ENCODE measurements around the gene SECISBP2. TPM values are rescaled to one million over a fixed set of nuclear protein-coding genes. Genes with fewer than 3 reads are reported as not detected.

The SECISBP2 gene
- polyA plus RNA-seq, 1 experiment = 14.3 TPM

GRCh38 chr9:89304020-89304833, 14.1 kb upstream of the SECISBP2 start:
- Histone ChIP-seq H3K4me3 (ENCODE audit: low read depth, low read length) (no peak overlapping the region), H3K36me3 (ENCODE audit: control insufficient read depth, insufficient read depth, low read length) (no peaks in the 10 kb centered on the region), H3K27me3 (ENCODE audit: control insufficient read depth, insufficient read depth, low read length) (no peaks in the 10 kb centered on the region)
- POLR2A ChIA-PET = no interaction called here
- DNase-seq (ENCODE audit: low read depth) = no peak
- CTCF ChIA-PET = interaction anchor here (0.6 kb wide), 1 partner anchor 858 kb away, joined by 3 read pairs; no protein-coding TSS in a partner anchor
- no peak for TF ChIP-seq CTCF (IDR thresholded peaks at IDR 0.05; ENCODE audit: insufficient read depth, low read depth, low read length)

GRCh38 chr9:89304834-89305188, 13.5 kb upstream of the SECISBP2 start:
- POLR2A ChIA-PET = no interaction called here
- CTCF ChIA-PET = no interaction called here
- Histone ChIP-seq H3K27me3 (ENCODE audit: control insufficient read depth, insufficient read depth, low read length) (no peaks in the 10 kb centered on the region), H3K36me3 (ENCODE audit: control insufficient read depth, insufficient read depth, low read length) (no peaks in the 10 kb centered on the region), H3K4me3 (ENCODE audit: low read depth, low read length) (no peak overlapping the region)
- TF ChIP-seq CTCF (IDR thresholded peaks at IDR 0.05; ENCODE audit: insufficient read depth, low read depth, low read length) = no peak
- DNase-seq (ENCODE audit: low read depth) = no peak

GRCh38 chr9:89305868-89306267, 12.4 kb upstream of the SECISBP2 start:
- Histone ChIP-seq H3K27me3 (ENCODE audit: control insufficient read depth, insufficient read depth, low read length) (no peaks in the 10 kb centered on the region), H3K36me3 (ENCODE audit: control insufficient read depth, insufficient read depth, low read length) (no peaks in the 10 kb centered on the region), H3K4me3 (ENCODE audit: low read depth, low read length) (no peak overlapping the region)
- no peak for TF ChIP-seq CTCF (IDR thresholded peaks at IDR 0.05; ENCODE audit: insufficient read depth, low read depth, low read length)
- ChIA-PET CTCF (interaction anchor here (1.2 kb wide), 1 partner anchor 10 kb away, joined by 4 read pairs; no protein-coding TSS in a partner anchor), POLR2A (no interaction called here)
- no peak for DNase-seq (ENCODE audit: low read depth)

- no peak for TF ChIP-seq CTCF (IDR thresholded peaks at IDR 0.05; ENCODE audit: insufficient read depth, low read depth, low read length)
- H3K27me3 ChIP-seq (ENCODE audit: control insufficient read depth, insufficient read depth, low read length) = no peaks in the 10 kb centered on the region
- no peak overlapping the region for H3K4me3 ChIP-seq (ENCODE audit: low read depth, low read length)
- DNase-seq (ENCODE audit: low read depth) = no peak
- ChIA-PET POLR2A (interaction anchor here (0.7 kb wide), 1 partner anchor 704 kb away, joined by 16 read pairs; no protein-coding TSS in a partner anchor), CTCF (no interaction called here)
- no peaks in the 10 kb centered on the region for H3K36me3 ChIP-seq (ENCODE audit: control insufficient read depth, insufficient read depth, low read length)
Measured at GRCh38 chr9:89309166-89309565, 9.1 kb upstream of the SECISBP2 start.

- no peaks in the 10 kb centered on the region for H3K27me3 ChIP-seq (ENCODE audit: control insufficient read depth, insufficient read depth, low read length)
- ChIA-PET CTCF (no interaction called here), POLR2A (interaction anchor here (0.6 to 0.7 kb wide), 2 partner anchors 705 to 1596 kb away, joined by 3 to 16 read pairs; no protein-coding TSS in a partner anchor)
- no peaks in the 10 kb centered on the region for H3K36me3 ChIP-seq (ENCODE audit: control insufficient read depth, insufficient read depth, low read length)
- peak overlapping the region; percentile 65 for H3K4me3 ChIP-seq (ENCODE audit: low read depth, low read length)
- no peak for DNase-seq (ENCODE audit: low read depth)
- TF ChIP-seq CTCF (IDR thresholded peaks at IDR 0.05; ENCODE audit: insufficient read depth, low read depth, low read length) = no peak
Measured at GRCh38 chr9:89309608-89310474, 8.5 kb upstream of the SECISBP2 start.
